PC-3 (cell line): ENCODE measurements around the gene ITGA8.

Experiments
- CTCF ChIP-seq: fragments of 300-600 bp; sonication (generic); conservative IDR thresholded peaks from 2 replicates; pipeline ENCODE4 v1.5.1; 2017; ENCODE audit warnings: antibody characterized with exemption, low read depth, mild to moderate bottlenecking, low read length
- EZH2 ChIP-seq: fragments of 300-600 bp; sonication (generic); IDR thresholded peaks from one replicate; pipeline ENCODE4 v1.6.1; 2017; ENCODE audit warnings: antibody characterized with exemption, mild to moderate bottlenecking, low read length; ENCODE audit not compliant: unreplicated experiment
- EZH2phosphoT487 ChIP-seq: fragments of 300-600 bp; sonication (generic); IDR thresholded peaks from 2 replicates; pipeline ENCODE4 v1.6.1; 2018; ENCODE audit warnings: mild to moderate bottlenecking, antibody characterized with exemption, low read length, borderline replicate concordance

- TF ChIP-seq EZH2phosphoT487 (no peak), CTCF (no peak), EZH2 (no peak)
Observed at GRCh38 chr10:15747632-15748031, 27.9 kb upstream of the ITGA8 start.
